ENCODE measurements around the gene RABAC1. TPM values are rescaled to one million over a fixed set of nuclear protein-coding genes. Genes with fewer than 3 reads are reported as not detected.

The RABAC1 gene
- polyA plus RNA-seq, 1 donor, result 45.4 TPM

Other genes with a start within 250 kb of the RABAC1 start
- not detected for gene CEACAM6, start 203.8 kb downstream of the RABAC1 start, polyA plus RNA-seq (ENCODE audit: insufficient read length)
- gene CEACAM3, start 162.7 kb downstream of the RABAC1 start, polyA plus RNA-seq (ENCODE audit: insufficient read length), result not detected
- not detected for gene LYPD4, start 114.6 kb downstream of the RABAC1 start, polyA plus RNA-seq (ENCODE audit: insufficient read length)
- gene DMRTC2, start 114.3 kb downstream of the RABAC1 start, polyA plus RNA-seq (ENCODE audit: insufficient read length), result not detected
- 1,139 TPM for gene RPS19, start 99.1 kb downstream of the RABAC1 start, polyA plus RNA-seq (ENCODE audit: insufficient read length)
- 0.40 TPM for gene CD79A, start 82.0 kb downstream of the RABAC1 start, polyA plus RNA-seq (ENCODE audit: insufficient read length)
- 45.2 TPM for gene ARHGEF1, start 76.1 kb downstream of the RABAC1 start, polyA plus RNA-seq (ENCODE audit: insufficient read length)
- gene ERFL, start 30.9 kb downstream of the RABAC1 start, polyA plus RNA-seq (ENCODE audit: insufficient read length), result 0.15 TPM
- 0.65 TPM for gene ATP1A3, start 34.9 kb upstream of the RABAC1 start, polyA plus RNA-seq (ENCODE audit: insufficient read length)
- 26.3 TPM for gene GRIK5, start 110.9 kb upstream of the RABAC1 start, polyA plus RNA-seq (ENCODE audit: insufficient read length)
- gene ZNF574, start 116.8 kb upstream of the RABAC1 start, polyA plus RNA-seq (ENCODE audit: insufficient read length), result 12.0 TPM
- gene POU2F2, start 173.1 kb upstream of the RABAC1 start, polyA plus RNA-seq (ENCODE audit: insufficient read length), result 0.70 TPM